NCI-H2196 treated with DMSO at 0.1 percent for 48 hours (cell line): ENCODE results near the gene RLN3.

Experiments
- DNase-seq: peaks from one replicate; lab custom pipeline; 2025; ENCODE audit not compliant: unreplicated experiment; lab: John Stamatoyannopoulos, UW

Gene RLN3

DNA sequence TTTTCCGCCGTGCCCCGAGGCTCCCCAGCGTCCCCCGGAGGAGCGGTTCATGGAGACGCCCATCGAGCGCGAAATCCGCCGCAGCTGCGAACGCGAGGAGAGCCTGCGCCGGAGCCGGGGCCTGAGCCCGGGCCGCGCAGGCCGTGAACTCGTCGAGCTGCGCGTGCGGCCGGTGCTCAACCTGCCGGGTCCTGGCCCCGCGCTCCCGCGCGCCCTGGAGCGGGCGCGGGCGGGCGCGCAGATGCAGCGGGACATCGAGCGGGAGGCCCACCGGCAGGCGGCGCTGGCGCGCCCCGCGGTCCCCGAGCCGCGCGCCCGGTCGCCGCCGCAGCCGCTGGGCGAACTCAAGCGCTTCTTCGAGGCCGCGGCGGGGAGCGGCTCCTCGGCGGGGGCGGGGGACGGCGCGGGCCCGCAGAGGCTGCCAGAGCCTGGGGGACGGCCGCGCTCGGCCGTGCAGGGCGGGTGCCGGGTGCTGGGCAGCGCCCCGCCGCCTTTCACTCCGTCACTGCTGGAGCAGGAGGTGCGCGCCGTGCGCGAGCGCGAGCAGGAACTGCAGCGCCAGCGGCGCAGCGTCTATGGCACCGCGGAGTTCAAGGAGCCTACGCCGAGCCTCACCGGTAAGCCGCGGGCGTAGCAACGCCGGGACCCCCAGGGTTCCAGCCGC is 45.4 kb downstream of the RLN3 start:
- peak; percentile 72 for DNase-seq

DNA sequence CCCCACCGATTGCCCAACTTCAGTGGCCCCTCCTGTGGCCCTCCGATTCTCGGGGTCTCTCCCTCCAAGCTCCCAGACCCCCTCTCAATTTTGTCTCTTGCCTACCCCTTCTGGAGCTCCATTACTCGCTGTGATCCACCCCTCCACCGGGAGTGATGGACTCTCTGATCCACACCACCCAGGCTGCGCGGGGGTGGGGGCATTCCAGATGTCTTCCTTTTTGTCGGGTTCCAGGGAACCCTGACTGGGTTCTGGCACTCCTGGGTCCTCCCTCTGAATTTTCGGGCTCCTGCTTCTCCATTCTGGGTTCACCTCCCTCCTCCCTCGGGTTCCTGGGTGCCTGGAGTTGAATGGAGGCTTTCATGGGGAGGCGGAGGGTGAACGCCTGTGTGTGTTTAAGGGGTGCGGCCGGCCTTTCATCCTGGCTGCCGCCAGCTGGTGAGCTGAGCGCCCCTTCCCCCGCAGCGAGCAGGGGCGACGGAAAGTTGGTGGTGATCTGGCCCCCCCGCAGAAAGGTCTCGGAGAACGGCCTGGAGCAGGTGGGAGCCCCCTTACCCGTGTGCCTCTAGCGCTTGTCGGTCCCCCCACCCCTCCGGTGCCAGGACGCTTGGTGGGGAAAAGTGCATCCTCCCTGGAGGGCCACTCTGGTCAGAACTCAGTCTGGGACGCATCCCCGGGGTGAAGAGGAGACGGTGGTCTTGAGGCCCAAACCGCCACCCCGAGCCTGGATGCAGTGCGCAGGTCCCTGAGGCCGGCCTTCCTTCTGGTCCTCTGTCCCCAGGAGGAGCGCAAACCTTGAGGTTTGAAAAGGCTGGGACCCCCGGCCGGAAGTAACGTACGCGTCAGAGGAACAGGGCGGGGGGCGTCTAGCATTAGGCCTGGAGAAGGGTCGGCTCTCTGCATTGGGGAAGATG is 46.2 kb downstream of the RLN3 start:
- DNase-seq = no peak

DNA sequence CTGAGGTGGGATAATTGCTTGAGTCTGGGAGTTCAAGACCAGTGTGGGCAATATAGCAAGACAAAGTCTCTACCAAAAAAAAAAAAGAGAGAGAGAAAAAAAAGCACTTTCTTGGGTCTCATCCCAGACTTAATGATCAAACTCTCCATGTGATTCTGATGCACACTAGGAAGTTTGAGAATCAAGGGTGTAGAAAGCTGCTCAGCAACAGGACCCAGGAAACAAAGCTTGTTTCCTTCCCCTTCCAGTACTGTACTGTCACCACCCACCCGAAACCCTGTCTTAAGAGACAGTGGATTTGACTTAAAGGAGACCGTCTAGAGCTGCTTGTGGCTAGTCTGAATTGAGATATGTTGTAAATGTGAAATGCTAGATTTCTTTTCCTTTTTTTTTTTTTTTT is 50.5 kb downstream of the RLN3 start:
- DNase-seq = no peak
